HFFc6 (cell line): ENCODE data around the gene LYPD8. TPM values are rescaled to one million over a fixed set of nuclear protein-coding genes. Genes with fewer than 3 reads are reported as not detected.

Experiments used
- DNase-seq: peaks from one replicate; pipeline ENCODE4 v3.0.0-alpha.2; 2018
- H3K27ac Mint-ChIP-seq: 2 replicates; pipeline ENCODE4 v1.8.0; 2020; ENCODE audit warnings: mild to moderate bottlenecking, mixed read lengths
- H3K27me3 Mint-ChIP-seq: 2 replicates; pipeline ENCODE4 v1.8.0; 2021; ENCODE audit warnings: mild to moderate bottlenecking, moderate library complexity, mixed read lengths; ENCODE audit not compliant: insufficient read depth
- H3K36me3 Mint-ChIP-seq: 2 replicates; pipeline ENCODE4 v1.8.0; 2021; ENCODE audit warnings: low read depth, mixed read lengths
- H3K4me1 Mint-ChIP-seq: 2 replicates; pipeline ENCODE4 v1.8.0; 2020; ENCODE audit warnings: low read depth, mixed read lengths
- H3K4me3 Mint-ChIP-seq: 2 replicates; pipeline ENCODE4 v1.8.0; 2020; ENCODE audit warnings: mild to moderate bottlenecking, moderate library complexity, mixed read lengths
- H3K9me3 Mint-ChIP-seq: 2 replicates; pipeline ENCODE4 v1.8.0; 2020; ENCODE audit warnings: mild to moderate bottlenecking, mixed read lengths
- total RNA-seq, 6 experiments: library from RNA; stranded (reverse); fragmentation: NEBNext Ultra II Directional; extraction: Animal tissue kit (Norgen Biotek cat#: 25700); gene quantifications; 2 replicates in 1 of 6; 3 replicates in 5 of 6; pipeline ENCODE4 v1.2.3, GENCODE V29; 2021
- TF ChIP-seq, protein P1 (sequence below): fragments of 200-600 bp; sonication (generic); IDR thresholded peaks from 2 replicates; pipeline ENCODE4 v1.5.0; 2021; ENCODE audit warnings: antibody characterized with exemption, mild to moderate bottlenecking

The LYPD8 gene
- total RNA-seq, 6 experiments from 2014 or later, result 0.14 to 0.58 (median 0.25) TPM; not detected in 2

DNA sequence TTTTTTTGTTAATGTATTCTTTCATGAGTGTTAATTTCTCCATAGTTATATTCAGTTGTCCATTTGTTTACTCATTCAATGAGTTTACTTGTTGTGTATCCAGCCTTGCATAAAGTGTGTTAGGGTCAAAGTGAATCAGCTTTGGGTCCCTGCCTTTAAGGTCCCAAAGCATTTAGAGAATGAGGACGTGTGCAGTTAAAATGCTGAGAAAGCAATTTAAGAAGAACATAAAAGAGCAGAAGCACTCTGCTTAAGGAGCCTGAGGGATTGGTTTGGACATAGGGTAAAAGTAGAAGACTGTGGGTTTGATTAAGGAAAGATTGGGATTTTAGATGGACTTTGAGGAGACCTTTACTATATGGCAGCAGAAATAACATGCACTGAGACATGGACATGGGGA, 56.5 kb downstream of the LYPD8 start:
- Mint-ChIP-seq H3K27me3 (peaks cover 3% of the 10 kb centered on the region; the same call in 1 of the 2 replicates), H3K27ac (no peak overlapping the region), H3K4me3 (no peak overlapping the region), H3K36me3 (no peaks in the 10 kb centered on the region), H3K9me3 (peaks cover 12% of the 10 kb centered on the region; the same call in 1 of the 2 replicates), H3K4me1 (0 out of 2 replicates have a peak, but pooled peaks cover 5% of the 10 kb centered on the region)
- no peak for DNase-seq
- TF ChIP-seq, protein P1, sequence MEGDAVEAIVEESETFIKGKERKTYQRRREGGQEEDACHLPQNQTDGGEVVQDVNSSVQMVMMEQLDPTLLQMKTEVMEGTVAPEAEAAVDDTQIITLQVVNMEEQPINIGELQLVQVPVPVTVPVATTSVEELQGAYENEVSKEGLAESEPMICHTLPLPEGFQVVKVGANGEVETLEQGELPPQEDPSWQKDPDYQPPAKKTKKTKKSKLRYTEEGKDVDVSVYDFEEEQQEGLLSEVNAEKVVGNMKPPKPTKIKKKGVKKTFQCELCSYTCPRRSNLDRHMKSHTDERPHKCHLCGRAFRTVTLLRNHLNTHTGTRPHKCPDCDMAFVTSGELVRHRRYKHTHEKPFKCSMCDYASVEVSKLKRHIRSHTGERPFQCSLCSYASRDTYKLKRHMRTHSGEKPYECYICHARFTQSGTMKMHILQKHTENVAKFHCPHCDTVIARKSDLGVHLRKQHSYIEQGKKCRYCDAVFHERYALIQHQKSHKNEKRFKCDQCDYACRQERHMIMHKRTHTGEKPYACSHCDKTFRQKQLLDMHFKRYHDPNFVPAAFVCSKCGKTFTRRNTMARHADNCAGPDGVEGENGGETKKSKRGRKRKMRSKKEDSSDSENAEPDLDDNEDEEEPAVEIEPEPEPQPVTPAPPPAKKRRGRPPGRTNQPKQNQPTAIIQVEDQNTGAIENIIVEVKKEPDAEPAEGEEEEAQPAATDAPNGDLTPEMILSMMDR, result no peak

DNA sequence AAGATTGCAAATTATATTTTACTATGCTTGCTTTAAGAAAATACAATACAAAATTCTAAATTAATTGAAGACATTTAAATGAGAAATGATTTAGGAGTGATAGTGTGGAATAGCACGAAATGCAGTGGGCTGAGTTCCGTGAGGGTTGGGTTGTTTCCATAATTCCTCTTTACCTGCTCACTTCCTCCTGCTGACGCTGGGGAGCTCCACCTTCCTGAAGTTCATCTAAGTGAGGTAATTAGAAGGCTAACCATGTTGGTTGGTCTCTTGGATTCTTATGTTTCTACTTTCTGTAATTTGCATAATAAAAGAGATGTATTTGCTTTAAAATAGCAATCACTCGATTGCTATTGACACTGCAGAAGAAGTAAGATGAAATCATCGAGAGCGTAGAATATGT, 57.7 kb downstream of the LYPD8 start:
- peaks cover 3% of the 10 kb centered on the region; the same call in 1 of the 2 replicates for H3K27me3 Mint-ChIP-seq
- TF ChIP-seq, protein P1, result no peak
- H3K27ac Mint-ChIP-seq, result no peak overlapping the region
- no peak for DNase-seq
- no peak overlapping the region for H3K4me3 Mint-ChIP-seq
- H3K36me3 Mint-ChIP-seq, result no peaks in the 10 kb centered on the region
- H3K4me1 Mint-ChIP-seq, result 0 out of 2 replicates have a peak, but pooled peaks cover 5% of the 10 kb centered on the region
- H3K9me3 Mint-ChIP-seq, result peaks cover 20% of the 10 kb centered on the region

DNA sequence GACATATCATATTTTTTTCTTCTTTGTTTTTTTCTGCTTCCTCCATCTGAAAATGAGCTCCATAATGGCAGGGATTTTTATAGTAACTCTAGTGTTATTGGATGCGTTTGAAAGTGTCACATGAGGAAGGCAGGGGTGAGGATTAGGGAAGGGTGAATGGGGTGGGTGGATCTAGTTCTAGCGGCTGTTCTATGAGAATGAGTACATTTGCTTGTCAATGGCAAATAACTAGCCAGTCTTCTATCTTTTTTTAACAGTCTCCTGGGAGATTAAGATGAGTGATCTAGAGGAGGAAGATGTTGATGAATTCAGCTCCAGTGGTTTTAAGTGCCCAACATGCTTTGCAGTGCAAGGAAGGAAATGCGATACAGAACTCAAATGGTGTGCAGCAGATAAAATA, 58.8 kb downstream of the LYPD8 start:
- Mint-ChIP-seq H3K4me3 (no peak overlapping the region), H3K27ac (no peak overlapping the region), H3K36me3 (peaks cover 5% of the 10 kb centered on the region), H3K9me3 (peaks cover 28% of the 10 kb centered on the region), H3K4me1 (0 out of 2 replicates have a peak, but pooled peaks cover 5% of the 10 kb centered on the region), H3K27me3 (peaks cover 3% of the 10 kb centered on the region; the same call in 1 of the 2 replicates)
- DNase-seq, result no peak
- TF ChIP-seq, protein P1, result no peak

DNA sequence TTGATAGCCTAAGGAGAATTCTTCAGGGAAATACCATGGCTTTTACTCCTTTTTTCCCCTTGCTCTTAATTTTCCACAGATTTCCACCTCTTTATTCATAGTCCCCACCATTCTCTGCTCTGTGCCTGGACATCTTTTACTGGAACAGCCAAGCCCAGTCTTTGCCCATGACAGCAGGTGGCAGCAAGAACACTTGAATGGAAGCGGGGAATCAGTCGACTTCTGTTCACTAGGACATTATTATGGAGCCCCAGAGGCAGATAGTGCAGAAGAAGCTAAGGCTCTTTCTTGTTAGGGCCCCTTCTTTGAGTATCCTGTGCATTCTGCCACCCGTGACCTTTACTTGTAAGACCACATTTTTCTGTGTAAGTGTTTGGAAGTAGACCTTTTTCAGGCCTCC, 59.3 kb downstream of the LYPD8 start:
- no peak for DNase-seq
- Mint-ChIP-seq H3K4me3 (no peak overlapping the region), H3K27ac (no peak overlapping the region), H3K27me3 (peaks cover 3% of the 10 kb centered on the region; the same call in 1 of the 2 replicates), H3K36me3 (peaks cover 5% of the 10 kb centered on the region), H3K9me3 (peaks cover 30% of the 10 kb centered on the region), H3K4me1 (0 out of 2 replicates have a peak, but pooled peaks cover 5% of the 10 kb centered on the region)
- TF ChIP-seq, protein P1, result no peak; the same call in 1 of the 2 replicates

DNA sequence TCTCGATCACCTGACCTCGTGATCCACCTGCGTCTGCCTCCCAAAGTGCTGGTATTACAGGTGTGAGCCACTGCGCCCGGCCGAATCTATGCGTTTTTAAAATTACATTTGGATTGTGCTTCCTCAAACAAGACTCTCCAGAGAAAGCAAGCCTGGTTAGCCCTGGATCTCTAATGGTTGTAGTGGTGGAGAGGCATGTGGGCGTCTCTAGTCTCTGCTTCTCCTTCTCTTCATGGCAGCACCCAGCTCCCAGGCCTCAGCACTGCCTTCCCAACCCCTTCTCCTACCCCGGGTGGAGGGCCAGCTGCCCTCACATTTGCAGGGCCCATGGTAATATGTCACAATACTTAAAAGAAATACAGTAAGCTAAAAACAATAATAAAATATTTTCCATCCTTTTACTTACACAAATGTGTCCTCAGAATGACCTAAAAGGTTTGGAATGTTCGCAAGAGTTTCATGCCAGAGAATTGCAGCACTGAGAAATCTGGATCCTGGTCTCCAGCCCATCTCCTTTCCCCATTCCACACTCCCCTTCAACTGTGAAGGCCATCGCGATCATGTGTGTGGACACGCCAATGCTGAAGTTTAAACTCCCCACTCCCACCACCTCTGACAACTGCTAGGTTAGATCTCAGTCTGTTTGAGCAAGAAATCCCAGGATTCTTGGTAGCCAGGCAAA, 60.0 kb downstream of the LYPD8 start:
- Mint-ChIP-seq H3K4me1 (0 out of 2 replicates have a peak, but pooled peaks cover 5% of the 10 kb centered on the region), H3K4me3 (no peak overlapping the region), H3K9me3 (peaks cover 37% of the 10 kb centered on the region), H3K36me3 (peaks cover 5% of the 10 kb centered on the region), H3K27me3 (peaks cover 3% of the 10 kb centered on the region; the same call in 1 of the 2 replicates), H3K27ac (no peak overlapping the region)
- TF ChIP-seq, protein P1, result no peak
- peak; percentile 4 for DNase-seq
